ENCODE data around the gene CTDSP1.

The CTDSP1 gene

DNA sequence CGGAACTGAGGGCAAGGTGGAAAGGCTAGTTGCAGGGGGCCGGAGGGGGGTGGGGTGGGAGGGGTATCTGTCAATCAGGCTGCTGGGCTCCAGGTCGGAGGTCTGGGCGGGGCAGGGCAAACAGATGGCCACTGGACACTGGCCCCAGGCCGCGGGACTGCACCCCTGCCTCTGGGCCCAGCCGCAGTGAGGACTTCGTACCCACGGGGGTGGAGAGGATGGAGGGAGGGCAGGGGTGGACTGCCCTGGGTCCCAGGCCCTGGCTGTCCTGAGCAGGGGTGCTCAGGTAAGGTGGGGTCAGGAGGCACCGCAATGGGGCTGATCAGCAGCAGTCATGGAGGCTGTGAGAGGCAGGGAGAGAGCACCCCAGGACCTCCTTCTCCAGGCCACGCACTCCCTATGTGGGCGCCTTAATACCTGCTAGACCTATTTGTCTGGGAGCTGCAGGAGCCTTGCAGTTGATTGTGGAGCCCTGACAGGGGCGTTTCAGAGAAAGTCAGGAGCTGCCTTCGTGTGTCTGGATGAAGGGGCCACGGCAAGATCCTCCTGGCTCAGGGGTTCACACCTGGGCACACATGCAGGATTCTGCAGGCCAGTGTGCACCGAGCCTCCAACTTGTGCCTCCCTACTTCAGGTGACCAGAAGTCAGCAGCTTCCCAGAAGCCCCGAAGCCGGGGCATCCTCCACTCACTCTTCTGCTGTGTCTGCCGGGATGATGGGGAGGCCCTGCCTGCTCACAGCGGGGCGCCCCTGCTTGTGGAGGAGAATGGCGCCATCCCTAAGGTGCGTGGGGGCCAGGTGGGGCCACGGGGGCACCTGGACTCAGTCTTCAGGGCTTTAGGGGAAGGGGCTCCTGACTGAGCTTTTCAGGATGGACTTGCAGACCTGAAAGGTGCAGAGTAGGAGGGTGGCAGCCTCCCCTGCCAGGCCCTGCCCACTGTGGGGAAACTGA, 1.5 kb downstream of the CTDSP1 start:
- H3K4me1 ChIP-seq (ENCODE audit: control insufficient read depth, insufficient read depth, low read length, unreplicated experiment) = peaks cover 33% of the 10 kb centered on the region
- no peak overlapping the region for H3K27ac ChIP-seq (ENCODE audit: low read depth, low read length)
- no peaks in the 10 kb centered on the region for H3K27me3 ChIP-seq (ENCODE audit: insufficient read depth, low read length)
- no peak overlapping the region for H2AFZ ChIP-seq (ENCODE audit: low read length, unreplicated experiment)
- peaks cover 36% of the 10 kb centered on the region for H3K79me2 ChIP-seq (ENCODE audit: control insufficient read depth, insufficient read depth, low read length, unreplicated experiment)
- H3K4me3 ChIP-seq (ENCODE audit: low read depth, low read length) = peak overlapping the region; percentile 92
- H3K36me3 ChIP-seq (ENCODE audit: insufficient read depth, low read length) = peaks cover 7% of the 10 kb centered on the region; the same call in 1 of the 2 replicates

GRCh38 chr2:218401890-218402289, 2.2 kb downstream of the CTDSP1 start:
- Histone ChIP-seq H3K4me1 (ENCODE audit: control insufficient read depth, insufficient read depth, low read length, unreplicated experiment) (peaks cover 38% of the 10 kb centered on the region), H3K79me2 (ENCODE audit: control insufficient read depth, insufficient read depth, low read length, unreplicated experiment) (peaks cover 36% of the 10 kb centered on the region), H3K27me3 (ENCODE audit: insufficient read depth, low read length) (no peaks in the 10 kb centered on the region), H2AFZ (ENCODE audit: low read length, unreplicated experiment) (no peak overlapping the region), H3K36me3 (ENCODE audit: insufficient read depth, low read length) (peaks cover 7% of the 10 kb centered on the region; the same call in 1 of the 2 replicates), H3K27ac (ENCODE audit: low read depth, low read length) (no peak overlapping the region), H3K4me3 (ENCODE audit: low read depth, low read length) (peak overlapping the region; percentile 92)

GRCh38 chr2:218402491-218402901, 2.8 kb downstream of the CTDSP1 start:
- Histone ChIP-seq H3K4me3 (ENCODE audit: low read depth, low read length) (no peak overlapping the region; the same call in 1 of the 2 replicates), H3K4me1 (ENCODE audit: control insufficient read depth, insufficient read depth, low read length, unreplicated experiment) (peaks cover 39% of the 10 kb centered on the region), H2AFZ (ENCODE audit: low read length, unreplicated experiment) (no peak overlapping the region), H3K79me2 (ENCODE audit: control insufficient read depth, insufficient read depth, low read length, unreplicated experiment) (peaks cover 36% of the 10 kb centered on the region), H3K27me3 (ENCODE audit: insufficient read depth, low read length) (no peaks in the 10 kb centered on the region), H3K27ac (ENCODE audit: low read depth, low read length) (no peak overlapping the region), H3K36me3 (ENCODE audit: insufficient read depth, low read length) (peaks cover 7% of the 10 kb centered on the region; the same call in 1 of the 2 replicates)

DNA sequence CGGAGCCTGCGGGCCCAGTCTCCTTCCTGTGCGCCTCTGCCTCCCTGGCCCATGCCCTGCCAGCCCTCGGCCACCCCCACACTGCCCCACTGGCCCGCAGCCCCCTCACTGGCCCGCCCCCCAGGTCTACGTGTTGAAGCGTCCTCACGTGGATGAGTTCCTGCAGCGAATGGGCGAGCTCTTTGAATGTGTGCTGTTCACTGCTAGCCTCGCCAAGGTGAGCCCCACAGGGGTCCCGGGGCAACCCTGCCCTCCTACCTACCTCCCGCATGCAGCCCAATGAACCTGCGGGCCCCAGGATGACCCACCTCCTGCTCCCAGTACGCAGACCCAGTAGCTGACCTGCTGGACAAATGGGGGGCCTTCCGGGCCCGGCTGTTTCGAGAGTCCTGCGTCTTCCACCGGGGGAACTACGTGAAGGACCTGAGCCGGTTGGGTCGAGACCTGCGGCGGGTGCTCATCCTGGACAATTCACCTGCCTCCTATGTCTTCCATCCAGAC, 3.3 kb downstream of the CTDSP1 start:
- no peaks in the 10 kb centered on the region for H3K27me3 ChIP-seq (ENCODE audit: insufficient read depth, low read length)
- H3K4me3 ChIP-seq (ENCODE audit: low read depth, low read length) = no peak overlapping the region
- H3K79me2 ChIP-seq (ENCODE audit: control insufficient read depth, insufficient read depth, low read length, unreplicated experiment) = peaks cover 36% of the 10 kb centered on the region
- no peak overlapping the region for H2AFZ ChIP-seq (ENCODE audit: low read length, unreplicated experiment)
- H3K27ac ChIP-seq (ENCODE audit: low read depth, low read length) = no peak overlapping the region
- H3K36me3 ChIP-seq (ENCODE audit: insufficient read depth, low read length) = peaks cover 7% of the 10 kb centered on the region; the same call in 1 of the 2 replicates
- peaks cover 34% of the 10 kb centered on the region for H3K4me1 ChIP-seq (ENCODE audit: control insufficient read depth, insufficient read depth, low read length, unreplicated experiment)

DNA sequence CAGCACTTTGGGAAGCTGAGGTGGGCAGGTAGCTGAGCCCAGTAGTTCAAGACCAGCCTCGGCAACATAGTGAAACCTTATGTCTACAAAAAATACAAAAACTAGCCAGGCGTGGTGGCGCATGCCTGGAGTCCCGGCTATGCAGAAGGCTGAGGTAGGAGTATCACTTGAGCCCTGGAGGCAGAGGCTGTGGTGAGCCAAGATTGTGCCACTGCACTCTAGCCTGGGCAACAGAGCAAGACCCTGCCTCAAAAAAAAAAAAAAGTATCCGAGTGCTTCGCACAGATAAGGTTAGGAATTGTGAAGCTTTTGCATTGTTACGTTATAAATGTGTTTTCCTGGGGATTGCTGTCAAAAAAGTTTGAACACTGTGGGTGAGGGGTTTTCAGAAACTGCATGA, 4.1 kb downstream of the CTDSP1 start:
- Histone ChIP-seq H3K4me3 (ENCODE audit: low read depth, low read length) (no peak overlapping the region), H3K4me1 (ENCODE audit: control insufficient read depth, insufficient read depth, low read length, unreplicated experiment) (peaks cover 34% of the 10 kb centered on the region), H3K27ac (ENCODE audit: low read depth, low read length) (no peak overlapping the region)

GRCh38 chr2:218404351-218405085, 4.8 kb downstream of the CTDSP1 start:
- H3K4me1 ChIP-seq (ENCODE audit: control insufficient read depth, insufficient read depth, low read length, unreplicated experiment) = peaks cover 34% of the 10 kb centered on the region
- no peak overlapping the region for H3K27ac ChIP-seq (ENCODE audit: low read depth, low read length)
- peaks cover 7% of the 10 kb centered on the region; the same call in 1 of the 2 replicates for H3K36me3 ChIP-seq (ENCODE audit: insufficient read depth, low read length)
- H3K79me2 ChIP-seq (ENCODE audit: control insufficient read depth, insufficient read depth, low read length, unreplicated experiment) = peaks cover 31% of the 10 kb centered on the region
- no peaks in the 10 kb centered on the region for H3K27me3 ChIP-seq (ENCODE audit: insufficient read depth, low read length)
- no peak overlapping the region for H2AFZ ChIP-seq (ENCODE audit: low read length, unreplicated experiment)
- no peak overlapping the region for H3K4me3 ChIP-seq (ENCODE audit: low read depth, low read length)

More for the DNA sequence above, 4.1 kb downstream of the CTDSP1 start:
- H3K79me2 ChIP-seq (ENCODE audit: control insufficient read depth, insufficient read depth, low read length, unreplicated experiment) = peaks cover 33% of the 10 kb centered on the region
- H3K27me3 ChIP-seq (ENCODE audit: insufficient read depth, low read length) = no peaks in the 10 kb centered on the region
- H2AFZ ChIP-seq (ENCODE audit: low read length, unreplicated experiment) = no peak overlapping the region
- H3K36me3 ChIP-seq (ENCODE audit: insufficient read depth, low read length) = peaks cover 7% of the 10 kb centered on the region; the same call in 1 of the 2 replicates

DNA sequence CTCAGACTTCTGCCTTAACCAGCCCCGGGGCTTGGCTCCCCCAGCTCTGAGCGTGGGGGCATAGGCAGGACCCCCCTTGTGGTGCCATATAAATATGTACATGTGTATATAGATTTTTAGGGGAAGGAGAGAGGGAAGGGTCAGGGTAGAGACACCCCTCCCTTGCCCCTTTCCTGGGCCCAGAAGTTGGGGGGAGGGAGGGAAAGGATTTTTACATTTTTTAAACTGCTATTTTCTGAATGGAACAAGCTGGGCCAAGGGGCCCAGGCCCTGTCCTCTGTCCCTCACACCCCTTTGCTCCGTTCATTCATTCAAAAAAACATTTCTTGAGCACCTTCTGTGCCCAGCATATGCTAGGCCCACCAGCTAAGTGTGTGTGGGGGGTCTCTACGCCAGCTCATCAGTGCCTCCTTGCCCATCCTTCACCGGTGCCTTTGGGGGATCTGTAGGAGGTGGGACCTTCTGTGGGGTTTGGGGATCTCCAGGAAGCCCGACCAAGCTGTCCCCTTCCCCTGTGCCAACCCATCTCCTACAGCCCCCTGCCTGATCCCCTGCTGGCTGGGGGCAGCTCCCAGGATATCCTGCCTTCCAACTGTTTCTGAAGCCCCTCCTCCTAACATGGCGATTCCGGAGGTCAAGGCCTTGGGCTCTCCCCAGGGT, 5.5 kb downstream of the CTDSP1 start:
- Histone ChIP-seq H3K4me3 (ENCODE audit: low read depth, low read length) (peak overlapping the region; percentile 69; the same call in 1 of the 2 replicates), H3K27ac (ENCODE audit: low read depth, low read length) (peak overlapping the region; percentile 35; the same call in 1 of the 2 replicates), H3K4me1 (ENCODE audit: control insufficient read depth, insufficient read depth, low read length, unreplicated experiment) (peaks cover 34% of the 10 kb centered on the region)

GRCh38 chr2:218405746-218406208, 6.1 kb downstream of the CTDSP1 start:
- H3K36me3 ChIP-seq (ENCODE audit: insufficient read depth, low read length) = peaks cover 7% of the 10 kb centered on the region; the same call in 1 of the 2 replicates
- H3K79me2 ChIP-seq (ENCODE audit: control insufficient read depth, insufficient read depth, low read length, unreplicated experiment) = peaks cover 23% of the 10 kb centered on the region
- H2AFZ ChIP-seq (ENCODE audit: low read length, unreplicated experiment) = no peak overlapping the region
- no peaks in the 10 kb centered on the region for H3K27me3 ChIP-seq (ENCODE audit: insufficient read depth, low read length)
- peaks cover 34% of the 10 kb centered on the region for H3K4me1 ChIP-seq (ENCODE audit: control insufficient read depth, insufficient read depth, low read length, unreplicated experiment)
- H3K27ac ChIP-seq (ENCODE audit: low read depth, low read length) = peak overlapping the region; percentile 35
- peak overlapping the region; percentile 69 for H3K4me3 ChIP-seq (ENCODE audit: low read depth, low read length)

More for the DNA sequence above, 5.5 kb downstream of the CTDSP1 start:
- H3K27me3 ChIP-seq (ENCODE audit: insufficient read depth, low read length) = no peaks in the 10 kb centered on the region
- H2AFZ ChIP-seq (ENCODE audit: low read length, unreplicated experiment) = no peak overlapping the region
- H3K36me3 ChIP-seq (ENCODE audit: insufficient read depth, low read length) = peaks cover 7% of the 10 kb centered on the region; the same call in 1 of the 2 replicates
- peaks cover 28% of the 10 kb centered on the region for H3K79me2 ChIP-seq (ENCODE audit: control insufficient read depth, insufficient read depth, low read length, unreplicated experiment)

GRCh38 chr2:218406209-218406948, 6.7 kb downstream of the CTDSP1 start:
- Histone ChIP-seq H3K27ac (ENCODE audit: low read depth, low read length) (peak overlapping the region; percentile 50), H2AFZ (ENCODE audit: low read length, unreplicated experiment) (peak overlapping the region; percentile 59), H3K36me3 (ENCODE audit: insufficient read depth, low read length) (peaks cover 7% of the 10 kb centered on the region; the same call in 1 of the 2 replicates), H3K79me2 (ENCODE audit: control insufficient read depth, insufficient read depth, low read length, unreplicated experiment) (peaks cover 17% of the 10 kb centered on the region), H3K4me1 (ENCODE audit: control insufficient read depth, insufficient read depth, low read length, unreplicated experiment) (peaks cover 32% of the 10 kb centered on the region), H3K4me3 (ENCODE audit: low read depth, low read length) (peak overlapping the region; percentile 69), H3K27me3 (ENCODE audit: insufficient read depth, low read length) (no peaks in the 10 kb centered on the region)

Measured in ACC112 (cell line).